Inflammatory macrophage treated with lipopolysaccharide for 4 hours (primary cell): ENCODE results near the gene MEGF10.
"Not testable (repeated sequence)": the region's sequence is repeated elsewhere in the genome, so short reads cannot be mapped to it uniquely, and the experiment has no call there.

Experiments
- DNase-seq: peaks from one replicate; pipeline ENCODE4 v3.0.0-alpha.2; 2020

The MEGF10 gene

DNA sequence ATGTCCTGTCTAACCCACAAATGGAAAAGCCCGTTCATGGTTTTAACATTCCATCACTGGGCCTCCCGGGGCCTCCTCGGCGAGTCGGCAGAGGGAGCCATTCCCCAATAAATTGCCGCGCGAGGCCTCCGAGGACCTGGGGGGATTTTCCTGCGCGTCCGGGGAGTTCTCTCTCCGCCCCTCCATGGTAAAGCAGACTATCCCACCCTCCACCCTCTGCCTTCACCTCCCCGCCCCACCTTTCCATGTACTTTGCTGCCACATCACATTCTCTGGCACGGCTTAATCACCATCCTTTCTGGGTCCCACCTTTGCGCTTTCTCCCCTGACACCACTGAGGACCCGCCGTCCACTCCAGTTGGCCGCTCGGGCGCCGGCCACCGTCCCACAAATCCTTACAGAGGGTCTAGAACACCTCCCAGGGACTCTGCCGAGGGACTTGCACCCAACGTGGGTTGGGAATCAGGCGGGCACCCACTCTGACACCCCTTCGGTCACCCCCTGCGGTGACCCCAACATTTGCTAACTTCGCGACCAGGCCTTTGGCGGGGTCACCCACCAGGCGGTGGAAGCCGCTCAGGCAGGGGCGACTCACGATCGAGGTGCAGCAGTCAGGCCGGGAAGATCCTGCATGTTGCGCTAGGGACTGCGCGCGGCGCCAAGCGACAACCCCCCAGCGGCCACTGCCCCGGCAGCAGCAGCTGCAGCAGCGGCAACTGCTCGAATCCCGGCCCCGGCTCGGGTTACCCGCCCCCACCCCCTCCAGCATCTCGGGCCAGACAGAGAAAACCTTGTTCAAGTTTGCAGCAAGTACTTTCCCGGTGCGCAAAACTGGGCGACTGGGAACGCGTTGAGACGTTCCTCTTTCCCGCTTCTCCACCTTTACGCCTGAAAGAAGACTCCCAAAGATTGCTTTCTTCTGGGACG lies at the start of gene MEGF10:
Gene MEGF10, plus strand, starts transcription at position 778 of the 927 bp plus-strand sequence. CDS start 40,513 bp downstream, outside the sequence.
- DNase-seq, result peak; percentile 3

GRCh38 chr5:127243011-127243410 lies 47.6 kb upstream of the MEGF10 start:
- DNase-seq, result no peak

DNA sequence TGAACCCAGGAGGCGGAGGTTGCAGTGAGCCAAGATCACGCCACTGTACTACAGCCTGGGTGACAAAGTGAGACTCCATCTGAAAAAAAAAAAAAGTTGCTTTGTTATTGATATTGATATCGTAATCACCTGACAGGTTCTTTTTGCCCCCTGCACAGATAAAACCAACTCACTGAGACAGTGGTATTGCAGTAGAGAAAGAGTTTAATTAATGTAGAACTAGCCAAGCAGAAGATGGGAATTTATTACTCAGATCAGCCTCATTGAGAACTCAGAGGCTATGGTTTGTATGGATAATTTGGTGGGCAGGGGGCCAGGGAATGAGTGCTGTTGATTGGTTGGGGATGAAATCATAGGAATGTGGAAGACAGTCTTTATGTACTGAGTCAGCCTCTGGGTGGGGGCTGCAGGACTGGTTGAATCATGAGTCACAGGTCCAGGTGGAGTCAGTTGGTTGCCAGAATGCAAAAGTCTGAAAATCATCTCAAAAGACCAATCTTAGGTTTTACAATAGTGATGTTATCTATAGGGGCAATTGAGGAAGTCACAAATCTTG lies 35.8 kb upstream of the MEGF10 start:
- DNase-seq, result no peak

- no peak for DNase-seq
These were observed 33.6 kb upstream of the MEGF10 start for GRCh38 chr5:127256886-127257597.

DNA sequence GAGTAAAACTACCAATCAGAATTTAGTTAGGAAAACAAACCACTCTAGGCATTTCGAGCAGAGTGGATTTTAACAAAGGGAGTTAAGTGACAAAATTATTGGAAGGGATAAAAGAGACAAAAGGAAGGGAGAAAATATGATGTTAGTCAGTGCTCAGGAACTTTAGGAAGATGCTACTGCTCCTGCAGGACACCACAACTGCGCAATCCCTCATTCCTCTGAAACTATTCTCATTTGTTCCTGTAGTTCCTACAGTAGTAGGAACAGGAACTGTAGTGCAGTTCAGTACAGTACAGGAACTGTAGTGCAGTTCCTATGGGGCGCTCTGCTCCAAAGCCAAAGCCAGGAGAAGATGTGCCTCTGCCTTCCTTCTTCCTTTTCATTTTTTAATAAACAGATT lies 29.9 kb upstream of the MEGF10 start:
- DNase-seq, result no peak

GRCh38 chr5:127265473-127265872 lies 25.1 kb upstream of the MEGF10 start:
- DNase-seq, result not testable (repeated sequence)

DNA sequence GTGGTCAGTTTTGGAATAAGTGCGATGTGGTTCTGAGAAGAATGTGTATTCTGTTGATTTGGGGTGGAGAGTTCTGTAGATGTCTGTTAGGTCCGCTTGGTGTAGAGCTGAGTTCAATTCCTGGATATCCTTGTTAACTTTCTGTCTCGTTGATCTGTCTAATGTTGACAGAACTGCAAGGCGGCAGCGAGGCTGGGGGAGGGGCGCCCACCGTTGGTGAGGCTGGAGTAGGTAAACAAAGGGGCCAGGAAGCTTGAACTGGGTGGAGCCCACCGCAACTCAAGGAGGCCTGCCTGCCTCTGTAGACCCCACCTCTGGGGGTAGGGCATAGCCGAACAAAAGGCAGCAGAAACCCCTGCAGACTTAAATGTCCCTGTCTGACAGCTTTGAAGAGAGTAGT lies 22.3 kb upstream of the MEGF10 start:
- DNase-seq, result not testable (repeated sequence)

DNA sequence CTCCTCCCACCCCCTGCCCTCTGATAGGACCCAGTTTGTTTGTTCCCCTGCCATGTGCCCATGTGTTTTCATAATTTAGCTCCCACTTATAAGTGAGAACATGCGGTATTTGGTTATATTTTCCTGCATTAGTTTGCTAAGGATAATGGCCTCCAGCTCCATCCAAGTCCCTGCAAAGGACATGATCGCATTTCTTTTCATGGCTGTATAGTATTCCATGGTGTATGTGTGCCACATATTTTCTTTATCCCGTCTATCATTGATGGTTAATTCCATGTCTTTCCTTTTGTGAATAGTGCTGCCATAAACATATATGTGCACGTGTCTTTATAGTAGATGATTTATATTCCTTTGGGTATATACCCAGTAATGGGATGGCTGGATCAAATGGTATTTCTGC lies 19.9 kb upstream of the MEGF10 start:
- DNase-seq, result not testable (repeated sequence)

DNA sequence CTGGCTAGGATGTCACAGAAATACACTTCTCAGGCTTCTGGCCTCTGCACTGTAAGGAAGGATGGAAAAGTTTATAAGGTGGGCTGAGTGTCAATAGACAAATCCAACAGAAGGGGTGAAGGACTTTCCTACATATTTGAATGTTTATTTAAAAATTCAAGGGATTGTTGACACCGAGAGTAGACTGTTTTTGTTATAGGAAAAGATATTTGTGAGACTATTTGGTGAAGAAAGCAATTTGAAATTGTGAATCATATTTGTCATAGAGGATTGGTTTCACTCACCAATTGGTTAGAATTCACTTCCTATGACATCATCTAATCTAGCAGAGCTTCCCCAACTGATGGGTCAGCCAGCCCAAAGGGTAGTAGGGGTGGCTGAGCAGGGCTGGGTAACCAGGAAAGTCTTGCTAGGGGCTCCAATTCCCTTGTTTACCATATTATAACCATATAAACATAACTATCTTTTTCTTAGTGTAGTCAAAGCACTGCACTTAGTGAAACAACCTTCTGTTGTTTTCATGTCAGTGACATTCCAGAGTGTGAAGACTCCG lies 14.9 kb upstream of the MEGF10 start:
- no peak for DNase-seq

GRCh38 chr5:127280491-127281220 lies 9.9 kb upstream of the MEGF10 start:
- no peak for DNase-seq

- no peak for DNase-seq
These were observed 9.0 kb upstream of the MEGF10 start for GRCh38 chr5:127281609-127282008.

- no peak for DNase-seq
These were observed 1.9 kb upstream of the MEGF10 start for GRCh38 chr5:127288676-127289075.

- DNase-seq, result no peak
These were observed 524 bp downstream of the MEGF10 start for GRCh38 chr5:127290946-127291693.

GRCh38 chr5:127292030-127292735 lies 1.6 kb downstream of the MEGF10 start:
- no peak for DNase-seq

GRCh38 chr5:127293373-127293772 lies 2.8 kb downstream of the MEGF10 start:
- DNase-seq, result no peak

- DNase-seq, result no peak
These were observed 4.2 kb downstream of the MEGF10 start for GRCh38 chr5:127294829-127295228.

GRCh38 chr5:127295454-127295853 lies 4.9 kb downstream of the MEGF10 start:
- DNase-seq, result no peak

DNA sequence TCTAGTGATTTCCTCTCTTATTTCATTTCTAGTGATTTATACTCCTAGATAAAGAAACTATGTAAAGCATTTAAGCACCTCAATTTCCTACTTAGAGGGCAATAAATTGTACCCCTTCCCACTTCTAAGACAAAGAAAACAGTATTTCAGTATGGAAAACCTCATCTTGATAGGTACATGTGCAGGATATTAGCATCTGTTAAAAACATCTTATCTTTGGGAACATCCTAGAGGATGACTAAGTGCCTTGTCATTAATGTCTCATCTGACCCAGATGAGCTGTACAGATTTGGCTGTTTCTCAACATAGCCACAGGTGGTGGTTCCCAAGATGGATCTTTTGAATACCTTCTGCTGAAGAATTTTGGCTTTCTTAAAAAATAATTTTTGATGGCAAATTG lies 5.7 kb downstream of the MEGF10 start:
- no peak for DNase-seq

- DNase-seq, result not testable (repeated sequence)
These were observed 6.3 kb downstream of the MEGF10 start for GRCh38 chr5:127296894-127297293.

DNA sequence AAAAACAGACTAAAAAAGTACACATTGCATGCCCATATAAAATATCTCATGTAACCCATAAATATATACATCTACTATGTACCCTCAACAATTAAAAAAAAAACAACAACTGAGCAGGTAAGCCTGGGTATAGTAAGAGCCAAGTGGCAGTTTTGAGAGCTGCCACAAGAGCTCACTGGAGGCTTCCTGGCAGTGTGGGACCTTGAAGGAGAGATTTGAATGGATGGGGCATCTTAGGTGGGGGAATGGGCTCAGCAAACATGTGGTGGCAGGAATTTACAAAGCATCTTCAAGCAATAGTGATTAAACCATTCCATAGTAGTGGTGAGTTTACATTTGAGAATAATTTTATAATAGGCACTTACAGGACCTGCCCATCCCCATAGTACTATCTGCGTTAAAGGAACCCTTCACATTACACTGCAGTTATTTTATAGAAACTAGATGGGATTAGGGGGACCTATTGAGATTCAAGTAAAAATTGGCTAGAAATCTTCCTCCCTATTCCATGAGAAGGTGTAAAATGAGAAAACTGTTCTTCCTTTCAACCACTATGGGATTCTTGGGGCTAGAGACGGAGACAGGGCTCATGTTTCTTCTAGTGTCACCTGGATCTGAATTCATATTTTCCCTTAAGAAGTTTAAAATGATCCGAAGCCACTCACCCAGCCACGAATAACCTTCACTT lies 6.9 kb downstream of the MEGF10 start:
- no peak for DNase-seq

GRCh38 chr5:127298036-127298429 lies 7.4 kb downstream of the MEGF10 start:
- no peak for DNase-seq
